Right atrium auricular region (tissue), 2 donors: ENCODE data around the gene ORMDL1. TPM values are rescaled to one million over a fixed set of nuclear protein-coding genes. Genes with fewer than 3 reads are reported as not detected.
A peak's percentile ranks its signal among the peaks of the same experiment; 100 is the strongest.

Experiments
- DNase-seq: peaks from one replicate; pipeline ENCODE4 v3.0.0-alpha.2; 2019; ENCODE audit warnings: low spot score
- H3K27ac ChIP-seq, 2 donors: fragments of 200-600 bp; sonication (generic); 1 replicate in 1 of 2; 2 replicates in 1 of 2; pipeline ENCODE4 v1.5.1; 2016 to 2019
- H3K27me3 ChIP-seq, 2 donors: fragments of 200-600 bp; sonication (generic); one replicate each; pipeline versions ENCODE4 v1.5.1 to v1.6.0; 2017 to 2019
- H3K36me3 ChIP-seq: fragments of 200-600 bp; sonication (generic); one replicate; pipeline ENCODE4 v1.5.1; 2016
- H3K4me1 ChIP-seq, 2 donors: fragments of 200-600 bp; sonication (generic); one replicate each; pipeline versions ENCODE4 v1.5.1 to v1.6.0; 2017 to 2019
- H3K4me3 ChIP-seq, 2 donors: fragments of 200-600 bp; sonication (generic); 1 replicate in 1 of 2; 2 replicates in 1 of 2; pipeline ENCODE4 v1.5.1; 2017 to 2019; ENCODE audit warnings: mild to moderate bottlenecking in 1 of 2, moderate library complexity in 1 of 2
- H3K9me3 ChIP-seq, 2 donors: fragments of 200-600 bp; sonication (generic); one replicate each; pipeline ENCODE4 v1.5.1; 2019
- total RNA-seq, 2 donors: library from RNA; depleted of rRNA; stranded (reverse); fragments of >200 nt; gene quantifications; one replicate each; pipeline ENCODE4 v1.1.0, GENCODE V29; 2016
- TF ChIP-seq, protein P1 (sequence below), 2 donors: fragments of 200-600 bp; sonication (generic); IDR thresholded peaks; one replicate each; pipeline ENCODE4 v1.5.1; 2019; ENCODE audit warnings: antibody characterized with exemption in 2 of 2

The ORMDL1 gene
- total RNA-seq, 2 donors from 2014 or later, result 27.3 to 33.3 TPM

DNA sequence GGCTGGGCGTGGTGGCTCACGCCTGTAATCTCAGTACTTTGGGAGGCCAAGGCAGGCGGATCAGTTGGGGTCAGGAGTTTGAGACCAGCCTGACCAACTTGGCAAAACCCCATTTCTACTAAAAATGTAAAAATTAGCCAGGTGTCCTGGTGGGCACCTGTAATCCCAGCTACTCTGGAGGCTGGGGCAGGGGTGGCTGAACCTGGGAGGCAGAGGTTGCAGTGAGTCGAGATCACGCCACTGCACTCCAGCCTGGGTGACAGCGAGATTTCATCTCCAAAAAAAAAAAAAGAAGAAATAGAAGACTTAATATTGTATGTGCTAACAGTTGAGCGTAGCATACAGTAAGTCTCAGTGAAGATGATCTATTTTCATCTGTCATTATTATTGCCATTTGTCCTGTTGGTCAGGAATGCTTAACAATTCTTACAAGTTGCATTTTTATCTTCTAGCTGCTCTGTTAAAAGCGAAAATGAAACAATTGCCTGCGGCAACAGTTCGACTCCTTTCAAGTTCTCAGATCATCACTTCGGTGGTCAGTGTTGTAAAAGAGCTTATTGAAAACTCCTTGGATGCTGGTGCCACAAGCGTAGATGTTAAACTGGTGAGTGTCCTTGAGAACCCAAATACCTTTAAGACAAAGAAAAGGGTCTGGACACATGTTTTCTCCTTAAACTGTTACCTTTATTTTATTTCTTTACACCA, 7.4 kb upstream of the ORMDL1 start:
- TF ChIP-seq, protein P1, sequence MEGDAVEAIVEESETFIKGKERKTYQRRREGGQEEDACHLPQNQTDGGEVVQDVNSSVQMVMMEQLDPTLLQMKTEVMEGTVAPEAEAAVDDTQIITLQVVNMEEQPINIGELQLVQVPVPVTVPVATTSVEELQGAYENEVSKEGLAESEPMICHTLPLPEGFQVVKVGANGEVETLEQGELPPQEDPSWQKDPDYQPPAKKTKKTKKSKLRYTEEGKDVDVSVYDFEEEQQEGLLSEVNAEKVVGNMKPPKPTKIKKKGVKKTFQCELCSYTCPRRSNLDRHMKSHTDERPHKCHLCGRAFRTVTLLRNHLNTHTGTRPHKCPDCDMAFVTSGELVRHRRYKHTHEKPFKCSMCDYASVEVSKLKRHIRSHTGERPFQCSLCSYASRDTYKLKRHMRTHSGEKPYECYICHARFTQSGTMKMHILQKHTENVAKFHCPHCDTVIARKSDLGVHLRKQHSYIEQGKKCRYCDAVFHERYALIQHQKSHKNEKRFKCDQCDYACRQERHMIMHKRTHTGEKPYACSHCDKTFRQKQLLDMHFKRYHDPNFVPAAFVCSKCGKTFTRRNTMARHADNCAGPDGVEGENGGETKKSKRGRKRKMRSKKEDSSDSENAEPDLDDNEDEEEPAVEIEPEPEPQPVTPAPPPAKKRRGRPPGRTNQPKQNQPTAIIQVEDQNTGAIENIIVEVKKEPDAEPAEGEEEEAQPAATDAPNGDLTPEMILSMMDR (IDR thresholded peaks at IDR 0.05), result no peak
- peaks cover 30% of the 10 kb centered on the region for H3K36me3 ChIP-seq
- H3K27me3 ChIP-seq, result no peaks in the 10 kb centered on the region
- H3K4me1 ChIP-seq, result no peaks in the 10 kb centered on the region
- DNase-seq, result no peak
- H3K4me3 ChIP-seq, result no peak overlapping the region
- H3K27ac ChIP-seq, result no peak overlapping the region
- H3K9me3 ChIP-seq, result no peaks in the 10 kb centered on the region

DNA sequence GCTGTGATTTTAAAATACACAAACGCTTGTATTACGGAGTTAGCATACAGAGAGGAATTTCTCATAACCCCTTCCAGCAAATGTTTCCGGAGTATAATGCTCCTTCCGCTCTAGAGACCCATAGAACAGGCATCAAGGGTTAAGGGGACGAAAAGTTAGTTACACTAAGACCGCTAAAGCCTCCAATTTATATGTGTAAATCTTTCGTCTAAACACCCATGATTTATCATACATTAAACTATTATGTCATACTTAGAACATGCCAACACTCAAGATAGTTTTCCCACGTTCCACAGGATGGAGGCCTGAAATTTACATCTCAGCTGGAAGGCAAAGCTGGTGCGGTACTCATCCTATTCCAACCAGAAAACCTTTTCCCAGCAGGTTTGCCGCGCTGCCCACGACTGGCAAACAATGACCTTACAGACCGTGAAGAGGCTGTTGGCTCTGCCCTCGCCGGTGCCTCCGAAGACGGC, 650 bp downstream of the ORMDL1 start:
- Histone ChIP-seq H3K27me3 (no peaks in the 10 kb centered on the region), H3K4me1 (peaks cover 0 to 38% of the 10 kb centered on the region in 2 donors), H3K27ac (peak overlapping the region; percentile 96), H3K4me3 (peak overlapping the region; percentile 68 to 71), H3K36me3 (peaks cover 41% of the 10 kb centered on the region), H3K9me3 (no peaks in the 10 kb centered on the region)
- DNase-seq, result no peak
- TF ChIP-seq, protein P1 (IDR thresholded peaks at IDR 0.05), result no peak

DNA sequence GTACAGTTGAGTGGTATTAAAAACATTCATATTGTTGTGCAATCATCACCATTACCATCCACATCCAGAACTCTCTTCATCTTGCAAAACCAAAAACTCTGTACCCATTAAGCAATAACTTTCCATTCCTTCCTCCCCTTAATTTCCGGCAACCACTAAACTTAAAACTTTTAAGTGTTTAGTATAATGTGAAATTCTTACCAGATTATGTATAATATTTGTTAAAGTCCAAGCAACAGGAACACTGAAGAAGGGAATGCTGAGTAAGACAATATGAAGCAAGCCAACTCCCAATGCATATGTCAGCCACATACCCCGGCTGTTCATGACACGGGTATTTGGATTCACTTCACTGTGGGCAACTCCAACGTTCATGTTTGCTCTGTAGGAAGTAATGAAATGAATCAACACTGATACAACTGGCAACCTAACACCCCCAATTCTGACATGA, 1.9 kb downstream of the ORMDL1 start:
- H3K4me1 ChIP-seq, result peaks cover 0 to 38% of the 10 kb centered on the region in 2 donors
- peak overlapping the region in 1 of 2 donors; percentile 68 for H3K4me3 ChIP-seq
- peak overlapping the region; percentile 96 for H3K27ac ChIP-seq
- no peak for DNase-seq
- H3K27me3 ChIP-seq, result no peaks in the 10 kb centered on the region
- no peaks in the 10 kb centered on the region for H3K9me3 ChIP-seq
- H3K36me3 ChIP-seq, result peaks cover 43% of the 10 kb centered on the region
- TF ChIP-seq, protein P1 (IDR thresholded peaks at IDR 0.05), result no peak

GRCh38 chr2:189772212-189772611, 11.9 kb downstream of the ORMDL1 start:
- H3K27ac ChIP-seq, result no peak overlapping the region
- no peaks in the 10 kb centered on the region for H3K4me1 ChIP-seq
- no peak overlapping the region for H3K4me3 ChIP-seq
- H3K27me3 ChIP-seq, result no peaks in the 10 kb centered on the region
- H3K36me3 ChIP-seq, result peaks cover 48% of the 10 kb centered on the region
- no peaks in the 10 kb centered on the region for H3K9me3 ChIP-seq
- TF ChIP-seq, protein P1 (IDR thresholded peaks at IDR 0.05), result no peak
- DNase-seq, result no peak

GRCh38 chr2:189770590-189771322, 13.4 kb downstream of the ORMDL1 start:
- Histone ChIP-seq H3K36me3 (peaks cover 45% of the 10 kb centered on the region), H3K27ac (no peak overlapping the region), H3K4me3 (no peak overlapping the region), H3K4me1 (no peaks in the 10 kb centered on the region), H3K9me3 (no peaks in the 10 kb centered on the region), H3K27me3 (no peaks in the 10 kb centered on the region)
- TF ChIP-seq, protein P1 (IDR thresholded peaks at IDR 0.05), result no peak
- DNase-seq, result no peak
